Measurements from ENCODE around the gene TMEM244. TPM values are rescaled to one million over a fixed set of nuclear protein-coding genes. Genes with fewer than 3 reads are reported as not detected.

The TMEM244 gene
- total and polyA plus RNA-seq, 7 donors = not detected

GRCh38 chr6:129786548-129786947 is 74.6 kb downstream of the TMEM244 start:
- 45 to 69% methylated on average over 3 of the region's 3 CpGs for WGBS, 2 donors
- H3K27me3 ChIP-seq = no peaks in the 10 kb centered on the region
- no peak overlapping the region for H3K4me3 ChIP-seq
- H3K4me1 ChIP-seq = no peaks in the 10 kb centered on the region
- no peak for TF ChIP-seq POLR2AphosphoS5 (IDR thresholded peaks at IDR 0.05)
- no peak for TF ChIP-seq CTCF (IDR thresholded peaks at IDR 0.05)
- TF ChIP-seq EP300 (IDR thresholded peaks at IDR 0.05) = no peak
- no peak for TF ChIP-seq POLR2A (IDR thresholded peaks at IDR 0.05)
- H3K9me3 ChIP-seq = no peaks in the 10 kb centered on the region
- DNase-seq = no peak
- no peak overlapping the region for H3K27ac ChIP-seq
- H3K36me3 ChIP-seq = no peaks in the 10 kb centered on the region
- intact Hi-C loops (cut with DNase I) = no loop called here

- 91 to 95% methylated on average over 1 of the region's 1 CpG for WGBS, 2 donors
Observed at GRCh38 chr6:129785756-129786135, 75.4 kb downstream of the TMEM244 start.

GRCh38 chr6:129785047-129785755 is 75.9 kb downstream of the TMEM244 start:
- no peaks in the 10 kb centered on the region for H3K27me3 ChIP-seq
- intact Hi-C loops (cut with DNase I) = no loop called here
- TF ChIP-seq CTCF (IDR thresholded peaks at IDR 0.05) = no peak
- TF ChIP-seq POLR2AphosphoS5 (IDR thresholded peaks at IDR 0.05) = no peak
- no peak for TF ChIP-seq POLR2A (IDR thresholded peaks at IDR 0.05)
- no peak for TF ChIP-seq EP300 (IDR thresholded peaks at IDR 0.05)
- H3K27ac ChIP-seq = no peak overlapping the region
- WGBS, 2 donors = 75 to 82% methylated on average over 4 of the region's 4 CpGs
- DNase-seq = no peak
- no peak overlapping the region for H3K4me3 ChIP-seq
- no peaks in the 10 kb centered on the region for H3K9me3 ChIP-seq
- H3K4me1 ChIP-seq = no peaks in the 10 kb centered on the region
- H3K36me3 ChIP-seq = no peaks in the 10 kb centered on the region

More at GRCh38 chr6:129785756-129786135, 75.4 kb downstream of the TMEM244 start:
- no peak for TF ChIP-seq CTCF (IDR thresholded peaks at IDR 0.05)
- TF ChIP-seq POLR2A (IDR thresholded peaks at IDR 0.05) = no peak
- TF ChIP-seq POLR2AphosphoS5 (IDR thresholded peaks at IDR 0.05) = no peak
- TF ChIP-seq EP300 (IDR thresholded peaks at IDR 0.05) = no peak
- no peak overlapping the region for H3K27ac ChIP-seq
- H3K36me3 ChIP-seq = no peaks in the 10 kb centered on the region
- intact Hi-C loops (cut with DNase I) = no loop called here
- H3K4me3 ChIP-seq = no peak overlapping the region
- H3K9me3 ChIP-seq = no peaks in the 10 kb centered on the region
- H3K4me1 ChIP-seq = no peaks in the 10 kb centered on the region
- H3K27me3 ChIP-seq = no peaks in the 10 kb centered on the region
- no peak for DNase-seq

Small RNAs within 50 kb of the gene (small RNA-seq; reads per million reads assigned to genes)
- gene AL451046.2 = 0 reads per million in 3 donors

Other genes starting within 250 kb of the TMEM244 start
- 10 to 100 TPM in 2 of 4 donors, 1 to 10 TPM in 2; 9.2 to 16.9 (median 10.0) TPM for gene ARHGAP18, start 151.1 kb downstream of the TMEM244 start, total RNA-seq
- gene ARHGAP18, start 151.1 kb downstream of the TMEM244 start, polyA plus RNA-seq = 10 to 100 TPM in 2 of 3 donors, 1 to 10 TPM in 1; 9.2 to 16.0 (median 13.8) TPM
- gene L3MBTL3, start 157.3 kb upstream of the TMEM244 start, total RNA-seq = 10 to 100 TPM in 1 of 4 donors, 1 to 10 TPM in 3; 3.5 to 10.4 (median 4.0) TPM
- gene L3MBTL3, start 157.3 kb upstream of the TMEM244 start, polyA plus RNA-seq = 1 to 10 TPM; 2.1 to 4.8 (median 4.8) TPM